ENCODE results near the gene PRR9. TPM values are rescaled to one million over a fixed set of nuclear protein-coding genes. Genes with fewer than 3 reads are reported as not detected.

Gene PRR9
- total and polyA plus RNA-seq, 2 experiments from 2014 or later = not detected

- H3K36me3 Mint-ChIP-seq (ENCODE audit: low read depth) = no peaks in the 10 kb centered on the region; the same call in 2 of the 3 replicates
- DNase-seq (ENCODE audit: low spot score) (peak; percentile 65), ATAC-seq (peak; percentile 70)
- Histone ChIP-seq H3F3A (replicated peaks; ENCODE audit: low read depth) (peaks cover 12% of the 10 kb centered on the region), H2AFZ (peak overlapping the region; percentile 84), H3K4me3 (peak overlapping the region; percentile 63), H3K27ac (ENCODE audit: low read depth) (no peak overlapping the region), H3K27me3 (ENCODE audit: insufficient read depth) (peaks cover 70% of the 10 kb centered on the region), H3K4me1 (ENCODE audit: insufficient read depth) (peaks cover 16% of the 10 kb centered on the region), H3K79me2 (replicated peaks; ENCODE audit: insufficient read depth) (no peaks in the 10 kb centered on the region), H4K20me1 (replicated peaks; ENCODE audit: insufficient read depth) (0 out of 2 replicates have a peak, but pooled peaks cover 3% of the 10 kb centered on the region), H3K9me2 (ENCODE audit: insufficient read depth) (no peaks in the 10 kb centered on the region), H3K36me3 (ENCODE audit: insufficient read depth) (no peaks in the 10 kb centered on the region), H3K4me2 (peak overlapping the region; percentile 85)
- no peak overlapping the region for H3K27ac Mint-ChIP-seq
- TF ChIP-seq JUNB (IDR thresholded peaks at IDR 0.05; ENCODE audit: unreplicated experiment) (no peak), ZNF114 (CRISPR knock-in tag; IDR thresholded peaks at IDR 0.05) (no peak), POLR2AphosphoS5 (IDR thresholded peaks at IDR 0.05; ENCODE audit: low read depth) (no peak), STAT1 (IDR thresholded peaks at IDR 0.05; ENCODE audit: unreplicated experiment) (no peak), CTCF (conservative IDR thresholded peaks at IDR 0.05; ENCODE audit: low read depth in 2 of 2) (no peak), ETS1 (IDR thresholded peaks at IDR 0.05) (no peak), REST (IDR thresholded peaks at IDR 0.05; ENCODE audit: unreplicated experiment) (no peak), EZH2 (IDR thresholded peaks at IDR 0.05; ENCODE audit: low read depth, unreplicated experiment) (no peak), ZNF331 (CRISPR knock-in tag; IDR thresholded peaks at IDR 0.05; ENCODE audit: low read depth) (no peak), NANOG (IDR thresholded peaks at IDR 0.05; ENCODE audit: borderline replicate concordance) (no peak), CREB1 (CRISPR knock-in tag; IDR thresholded peaks at IDR 0.05; ENCODE audit: low read depth) (no peak), EZH2phosphoT487 (IDR thresholded peaks at IDR 0.05; ENCODE audit: unreplicated experiment) (no peak)
- TF ChIP-seq, protein P1, sequence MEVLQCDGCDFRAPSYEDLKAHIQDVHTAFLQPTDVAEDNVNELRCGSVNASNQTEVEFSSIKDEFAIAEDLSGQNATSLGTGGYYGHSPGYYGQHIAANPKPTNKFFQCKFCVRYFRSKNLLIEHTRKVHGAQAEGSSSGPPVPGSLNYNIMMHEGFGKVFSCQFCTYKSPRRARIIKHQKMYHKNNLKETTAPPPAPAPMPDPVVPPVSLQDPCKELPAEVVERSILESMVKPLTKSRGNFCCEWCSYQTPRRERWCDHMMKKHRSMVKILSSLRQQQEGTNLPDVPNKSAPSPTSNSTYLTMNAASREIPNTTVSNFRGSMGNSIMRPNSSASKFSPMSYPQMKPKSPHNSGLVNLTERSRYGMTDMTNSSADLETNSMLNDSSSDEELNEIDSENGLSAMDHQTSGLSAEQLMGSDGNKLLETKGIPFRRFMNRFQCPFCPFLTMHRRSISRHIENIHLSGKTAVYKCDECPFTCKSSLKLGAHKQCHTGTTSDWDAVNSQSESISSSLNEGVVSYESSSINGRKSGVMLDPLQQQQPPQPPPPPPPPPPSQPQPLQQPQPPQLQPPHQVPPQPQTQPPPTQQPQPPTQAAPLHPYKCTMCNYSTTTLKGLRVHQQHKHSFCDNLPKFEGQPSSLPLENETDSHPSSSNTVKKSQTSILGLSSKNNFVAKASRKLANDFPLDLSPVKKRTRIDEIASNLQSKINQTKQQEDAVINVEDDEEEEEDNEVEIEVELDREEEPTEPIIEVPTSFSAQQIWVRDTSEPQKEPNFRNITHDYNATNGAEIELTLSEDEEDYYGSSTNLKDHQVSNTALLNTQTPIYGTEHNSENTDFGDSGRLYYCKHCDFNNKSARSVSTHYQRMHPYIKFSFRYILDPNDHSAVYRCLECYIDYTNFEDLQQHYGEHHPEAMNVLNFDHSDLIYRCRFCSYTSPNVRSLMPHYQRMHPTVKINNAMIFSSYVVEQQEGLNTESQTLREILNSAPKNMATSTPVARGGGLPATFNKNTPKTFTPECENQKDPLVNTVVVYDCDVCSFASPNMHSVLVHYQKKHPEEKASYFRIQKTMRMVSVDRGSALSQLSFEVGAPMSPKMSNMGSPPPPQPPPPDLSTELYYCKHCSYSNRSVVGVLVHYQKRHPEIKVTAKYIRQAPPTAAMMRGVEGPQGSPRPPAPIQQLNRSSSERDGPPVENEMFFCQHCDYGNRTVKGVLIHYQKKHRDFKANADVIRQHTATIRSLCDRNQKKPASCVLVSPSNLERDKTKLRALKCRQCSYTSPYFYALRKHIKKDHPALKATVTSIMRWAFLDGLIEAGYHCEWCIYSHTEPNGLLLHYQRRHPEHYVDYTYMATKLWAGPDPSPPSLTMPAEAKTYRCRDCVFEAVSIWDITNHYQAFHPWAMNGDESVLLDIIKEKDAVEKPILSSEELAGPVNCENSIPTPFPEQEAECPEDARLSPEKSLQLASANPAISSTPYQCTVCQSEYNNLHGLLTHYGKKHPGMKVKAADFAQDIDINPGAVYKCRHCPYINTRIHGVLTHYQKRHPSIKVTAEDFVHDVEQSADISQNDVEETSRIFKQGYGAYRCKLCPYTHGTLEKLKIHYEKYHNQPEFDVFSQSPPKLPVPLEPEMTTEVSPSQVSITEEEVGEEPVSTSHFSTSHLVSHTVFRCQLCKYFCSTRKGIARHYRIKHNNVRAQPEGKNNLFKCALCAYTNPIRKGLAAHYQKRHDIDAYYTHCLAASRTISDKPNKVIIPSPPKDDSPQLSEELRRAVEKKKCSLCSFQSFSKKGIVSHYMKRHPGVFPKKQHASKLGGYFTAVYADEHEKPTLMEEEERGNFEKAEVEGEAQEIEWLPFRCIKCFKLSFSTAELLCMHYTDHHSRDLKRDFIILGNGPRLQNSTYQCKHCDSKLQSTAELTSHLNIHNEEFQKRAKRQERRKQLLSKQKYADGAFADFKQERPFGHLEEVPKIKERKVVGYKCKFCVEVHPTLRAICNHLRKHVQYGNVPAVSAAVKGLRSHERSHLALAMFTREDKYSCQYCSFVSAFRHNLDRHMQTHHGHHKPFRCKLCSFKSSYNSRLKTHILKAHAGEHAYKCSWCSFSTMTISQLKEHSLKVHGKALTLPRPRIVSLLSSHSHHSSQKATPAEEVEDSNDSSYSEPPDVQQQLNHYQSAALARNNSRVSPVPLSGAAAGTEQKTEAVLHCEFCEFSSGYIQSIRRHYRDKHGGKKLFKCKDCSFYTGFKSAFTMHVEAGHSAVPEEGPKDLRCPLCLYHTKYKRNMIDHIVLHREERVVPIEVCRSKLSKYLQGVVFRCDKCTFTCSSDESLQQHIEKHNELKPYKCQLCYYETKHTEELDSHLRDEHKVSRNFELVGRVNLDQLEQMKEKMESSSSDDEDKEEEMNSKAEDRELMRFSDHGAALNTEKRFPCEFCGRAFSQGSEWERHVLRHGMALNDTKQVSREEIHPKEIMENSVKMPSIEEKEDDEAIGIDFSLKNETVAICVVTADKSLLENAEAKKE (CRISPR knock-in tag; IDR thresholded peaks at IDR 0.05) = no peak
- H3K9me3 Mint-ChIP-seq = no peaks in the 10 kb centered on the region; the same call in 2 of the 3 replicates
- peaks cover 39% of the 10 kb centered on the region for H3K27me3 Mint-ChIP-seq (ENCODE audit: insufficient read depth, low read depth, poor library complexity)
- H3K4me1 Mint-ChIP-seq = peaks cover 19% of the 10 kb centered on the region
- H3K4me3 Mint-ChIP-seq = peak overlapping the region; percentile 72
Measured at GRCh38 chr1:153260585-153261280, 43.3 kb downstream of the PRR9 start.
